Testis (tissue), 2 donors: Measurements from ENCODE around the gene TCF4.

ENCODE experiments used
- POLR2A ChIP-seq: fragments of 450-650 bp; IDR thresholded peaks from one replicate; pipeline ENCODE4 v1.6.1; 2017; ENCODE audit warnings: antibody characterized with exemption, mild to moderate bottlenecking, moderate library complexity
- TF ChIP-seq, protein P1 (sequence below), 3 experiments: fragments of 450-650 bp in 2 of 3; fragments of 200-600 bp in 1 of 3; sonication (generic) in 1 of 3; IDR thresholded peaks; one replicate each; pipeline ENCODE4 v1.5.1; 2016 to 2019; ENCODE audit warnings: antibody characterized with exemption in 3 of 3, mild to moderate bottlenecking in 2 of 3, moderate library complexity in 1 of 3

DNA sequence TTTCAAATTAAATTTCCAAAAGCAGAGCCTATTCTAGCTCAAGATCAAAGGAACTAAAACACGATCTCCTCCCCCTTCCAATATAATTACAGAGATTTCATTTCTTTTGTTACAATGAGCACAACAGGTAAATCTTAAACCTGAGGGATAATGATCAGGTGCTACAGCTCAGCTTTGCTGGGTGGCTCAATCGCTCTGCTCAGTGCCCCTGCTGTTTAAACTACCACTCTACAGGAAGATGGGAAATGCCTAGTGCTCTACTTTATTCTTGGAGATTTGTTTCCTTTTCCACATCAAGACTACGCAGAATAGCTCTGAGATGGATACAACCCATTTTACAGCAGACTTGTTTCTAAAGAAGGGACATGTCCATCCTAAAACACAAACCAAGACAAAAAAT lies 162.3 kb downstream of the TCF4 start:
- TF ChIP-seq, protein P1, sequence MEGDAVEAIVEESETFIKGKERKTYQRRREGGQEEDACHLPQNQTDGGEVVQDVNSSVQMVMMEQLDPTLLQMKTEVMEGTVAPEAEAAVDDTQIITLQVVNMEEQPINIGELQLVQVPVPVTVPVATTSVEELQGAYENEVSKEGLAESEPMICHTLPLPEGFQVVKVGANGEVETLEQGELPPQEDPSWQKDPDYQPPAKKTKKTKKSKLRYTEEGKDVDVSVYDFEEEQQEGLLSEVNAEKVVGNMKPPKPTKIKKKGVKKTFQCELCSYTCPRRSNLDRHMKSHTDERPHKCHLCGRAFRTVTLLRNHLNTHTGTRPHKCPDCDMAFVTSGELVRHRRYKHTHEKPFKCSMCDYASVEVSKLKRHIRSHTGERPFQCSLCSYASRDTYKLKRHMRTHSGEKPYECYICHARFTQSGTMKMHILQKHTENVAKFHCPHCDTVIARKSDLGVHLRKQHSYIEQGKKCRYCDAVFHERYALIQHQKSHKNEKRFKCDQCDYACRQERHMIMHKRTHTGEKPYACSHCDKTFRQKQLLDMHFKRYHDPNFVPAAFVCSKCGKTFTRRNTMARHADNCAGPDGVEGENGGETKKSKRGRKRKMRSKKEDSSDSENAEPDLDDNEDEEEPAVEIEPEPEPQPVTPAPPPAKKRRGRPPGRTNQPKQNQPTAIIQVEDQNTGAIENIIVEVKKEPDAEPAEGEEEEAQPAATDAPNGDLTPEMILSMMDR (IDR thresholded peaks at IDR 0.05): no peak
- no peak for TF ChIP-seq POLR2A
